Omental fat pad (tissue), 4 donors: Measurements from ENCODE around the gene XPR1. TPM values are rescaled to one million over a fixed set of nuclear protein-coding genes. Genes with fewer than 3 reads are reported as not detected.

ENCODE experiments used
- ATAC-seq: fragments of 150-250 bp; one replicate; pipeline ENCODE4 v1.9.1; 2016; ENCODE audit warnings: mild to moderate bottlenecking, moderate library complexity; ENCODE audit not compliant: low FRiP score
- DNase-seq: peaks from one replicate; pipeline ENCODE4 v3.0.0-alpha.2; 2019; ENCODE audit warnings: low spot score
- CTCF ChIP-seq, 3 donors: fragments of 450-650 bp; IDR thresholded peaks; one replicate each; pipeline ENCODE4 v1.5.1; 2016 to 2017; ENCODE audit warnings: antibody characterized with exemption in 3 of 3, mild to moderate bottlenecking in 3 of 3, moderate library complexity in 2 of 3
- total RNA-seq, 4 donors: library from RNA; depleted of rRNA; stranded (reverse); fragments of >200 nt; gene quantifications; one replicate each; pipeline ENCODE4 v1.1.0, GENCODE V29; 2016

Gene XPR1
- total RNA-seq, 4 donors from 2014 or later, result 18.2 to 24.7 (median 20.0) TPM

GRCh38 chr1:180791806-180792205 is 160.0 kb downstream of the XPR1 start:
- no peak for TF ChIP-seq CTCF (IDR thresholded peaks at IDR 0.05)
- ATAC-seq, result no peak
- DNase-seq, result no peak

GRCh38 chr1:180793451-180793850 is 161.6 kb downstream of the XPR1 start:
- TF ChIP-seq CTCF (IDR thresholded peaks at IDR 0.05), result no peak
- DNase-seq (no peak), ATAC-seq (no peak)

- no peak for ATAC-seq
- no peak for TF ChIP-seq CTCF (IDR thresholded peaks at IDR 0.05)
Observed at GRCh38 chr1:180796897-180797640, 165.2 kb downstream of the XPR1 start.

DNA sequence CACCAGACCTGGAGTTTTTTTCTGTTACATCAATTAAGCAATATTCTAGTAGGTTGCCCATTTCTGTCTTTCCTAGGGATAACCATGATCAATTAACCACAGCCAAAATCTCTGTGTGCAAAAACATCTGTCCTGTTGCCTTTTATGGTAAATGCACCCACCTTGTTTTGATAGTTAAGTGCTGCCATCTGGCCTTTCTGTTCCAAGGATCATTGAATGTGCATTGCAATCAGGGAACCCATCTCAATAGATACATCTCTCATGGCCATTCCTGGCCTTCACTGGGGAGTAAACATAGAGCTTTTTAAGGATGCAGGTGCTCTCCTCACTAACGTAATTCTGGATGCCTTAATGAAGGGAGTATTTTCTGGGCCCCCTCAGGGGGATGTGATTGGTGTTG is 169.1 kb downstream of the XPR1 start:
- ATAC-seq (no peak), DNase-seq (no peak)
- no peak for TF ChIP-seq CTCF (IDR thresholded peaks at IDR 0.05)

More at GRCh38 chr1:180796897-180797640, 165.2 kb downstream of the XPR1 start:
- DNase-seq, result no peak

DNA sequence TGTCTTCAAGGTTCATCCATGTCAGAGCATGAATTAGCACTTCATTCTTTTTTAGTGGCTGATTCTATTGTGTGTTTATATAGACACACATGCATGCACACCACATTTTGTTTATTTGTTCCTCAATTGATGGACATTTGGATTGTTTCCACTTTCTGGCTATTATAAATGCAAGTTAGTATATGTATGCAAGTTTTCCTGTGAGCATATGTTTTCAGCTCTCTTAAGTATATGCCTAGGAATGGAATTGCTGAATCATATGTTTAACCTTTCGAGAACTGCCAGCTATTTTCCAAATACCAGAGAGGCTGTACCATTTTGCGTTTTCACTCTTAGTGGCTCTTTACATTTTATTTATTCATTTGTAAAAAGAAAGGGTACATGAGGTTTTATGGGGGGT is 171.0 kb downstream of the XPR1 start:
- ATAC-seq, result no peak
- no peak for TF ChIP-seq CTCF (IDR thresholded peaks at IDR 0.05)
- DNase-seq, result no peak

GRCh38 chr1:180805316-180805715 is 173.5 kb downstream of the XPR1 start:
- ATAC-seq (no peak), DNase-seq (no peak)
- no peak for TF ChIP-seq CTCF (IDR thresholded peaks at IDR 0.05)

DNA sequence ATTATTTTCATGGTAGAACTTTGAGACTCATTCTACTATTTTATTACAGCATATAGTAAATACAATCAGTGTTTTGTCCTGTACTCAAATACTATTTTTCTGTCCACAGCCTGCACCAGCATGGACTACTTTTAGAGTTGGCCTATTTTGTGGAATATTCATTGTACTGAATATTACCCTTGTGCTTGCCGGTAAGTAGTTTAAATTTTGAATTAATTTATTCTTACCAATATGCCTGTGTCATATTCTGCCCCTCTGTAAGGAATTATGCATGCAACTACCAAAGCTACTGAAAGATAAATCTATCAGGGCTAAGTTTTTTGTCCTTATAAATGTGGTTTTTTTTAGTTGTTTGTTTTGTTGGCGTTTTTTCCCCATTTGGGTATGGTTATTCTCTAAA is 179.5 kb downstream of the XPR1 start:
- no peak for TF ChIP-seq CTCF (IDR thresholded peaks at IDR 0.05)
- no peak for ATAC-seq
- DNase-seq, result no peak
